Activated CD4-positive, alpha-beta T cell treated with anti-CD3 and anti-CD28 coated beads, Interleukin-10, Interleukin-2, amounts not matched to agents 100 ng/mL and 50 ng/mL, durations not matched to agents 16 hours and 8 hours (primary cell): Measurements from ENCODE around the gene COPZ1.
"Not testable (repeated sequence)": the region's sequence is repeated elsewhere in the genome, so short reads cannot be mapped to it uniquely, and the experiment has no call there.

Source experiments
- DNase-seq: peaks from one replicate; pipeline ENCODE4 v3.0.0-alpha.2; 2020

The COPZ1 gene

GRCh38 chr12:54337280-54337842 is 12.4 kb downstream of the COPZ1 start:
- DNase-seq, result no peak

- no peak for DNase-seq
These were observed 13.1 kb downstream of the COPZ1 start for GRCh38 chr12:54337854-54338650.

- no peak for DNase-seq
These were observed 13.9 kb downstream of the COPZ1 start for GRCh38 chr12:54338698-54339296.

- no peak for DNase-seq
These were observed 15.9 kb downstream of the COPZ1 start for GRCh38 chr12:54340846-54341245.

- DNase-seq, result no peak
These were observed 16.7 kb downstream of the COPZ1 start for GRCh38 chr12:54341378-54342300.

GRCh38 chr12:54349036-54349435 is 24.1 kb downstream of the COPZ1 start:
- DNase-seq, result no peak

- no peak for DNase-seq
These were observed 24.7 kb downstream of the COPZ1 start for GRCh38 chr12:54349679-54350078.

GRCh38 chr12:54350743-54351142 is 25.8 kb downstream of the COPZ1 start:
- DNase-seq, result no peak

- DNase-seq, result no peak
These were observed 26.4 kb downstream of the COPZ1 start for GRCh38 chr12:54351341-54351740.

- DNase-seq, result no peak
These were observed 27.1 kb downstream of the COPZ1 start for GRCh38 chr12:54352022-54352531.

GRCh38 chr12:54352891-54353874 is 28.3 kb downstream of the COPZ1 start:
- DNase-seq, result no peak

- DNase-seq, result not testable (repeated sequence)
These were observed 29.3 kb downstream of the COPZ1 start for GRCh38 chr12:54354271-54354670.

GRCh38 chr12:54355104-54355815 is 30.3 kb downstream of the COPZ1 start:
- DNase-seq, result no peak

GRCh38 chr12:54356228-54356627 is 31.3 kb downstream of the COPZ1 start:
- no peak for DNase-seq

GRCh38 chr12:54356951-54357356 is 32.0 kb downstream of the COPZ1 start:
- no peak for DNase-seq

GRCh38 chr12:54357506-54358190 is 32.7 kb downstream of the COPZ1 start:
- no peak for DNase-seq

- peak; percentile 77 for DNase-seq
These were observed 33.4 kb downstream of the COPZ1 start for GRCh38 chr12:54358191-54358944.

GRCh38 chr12:54358945-54359761 is 34.2 kb downstream of the COPZ1 start:
- DNase-seq, result peak; percentile 99
